ENCODE measurements around the gene KCNG3.

DNA sequence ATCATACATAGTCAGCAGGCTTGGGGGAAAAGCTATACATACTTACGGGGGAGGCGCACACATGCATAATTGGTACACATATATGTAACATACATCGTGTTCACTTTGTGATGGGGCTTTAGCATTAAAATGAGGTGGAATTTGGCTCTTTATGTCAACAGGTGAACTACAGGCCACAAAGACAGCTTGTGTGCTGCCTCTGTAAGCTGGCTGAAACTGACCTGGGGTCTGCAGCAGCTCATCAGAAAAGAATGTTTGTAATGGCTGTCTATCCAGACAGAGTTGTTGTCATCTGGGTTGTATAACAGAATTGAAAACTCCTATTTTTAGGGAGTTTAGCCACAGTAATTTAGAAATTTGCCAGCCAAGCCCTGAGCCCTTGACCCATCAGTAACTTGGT is 4.7 kb upstream of the KCNG3 start:
- TF ChIP-seq CTCF (IDR thresholded peaks at IDR 0.05) (no peak), POLR2A (IDR thresholded peaks at IDR 0.05) (no peak), POLR2AphosphoS5 (IDR thresholded peaks at IDR 0.05) (no peak), EP300 (IDR thresholded peaks at IDR 0.05) (no peak)
